Ecto neural progenitor cell (in vitro differentiated cells): Measurements from ENCODE around the gene VPS33A.
"Not testable (repeated sequence)": the region's sequence is repeated elsewhere in the genome, so short reads cannot be mapped to it uniquely, and the experiment has no call there.

Experiments used
- DNase-seq: peaks from one replicate; pipeline ENCODE4 v3.0.0-alpha.2; 2018; ENCODE audit warnings: low spot score

Gene VPS33A

GRCh38 chr12:122204167-122205052 is 61.9 kb downstream of the VPS33A start:
- peak; percentile 72 for DNase-seq

GRCh38 chr12:122203301-122204166 is 62.8 kb downstream of the VPS33A start, which contains the start of gene B3GNT4:
B3GNT4 (plus strand) TSS chr12:122203709; CDS start chr12:122204619, 910 bp downstream.
- DNase-seq, result peak; percentile 82

- DNase-seq, result not testable (repeated sequence)
Measured at GRCh38 chr12:122202811-122203210, 63.5 kb downstream of the VPS33A start.

- DNase-seq, result no peak
Measured at GRCh38 chr12:122202017-122202416, 64.3 kb downstream of the VPS33A start.

DNA sequence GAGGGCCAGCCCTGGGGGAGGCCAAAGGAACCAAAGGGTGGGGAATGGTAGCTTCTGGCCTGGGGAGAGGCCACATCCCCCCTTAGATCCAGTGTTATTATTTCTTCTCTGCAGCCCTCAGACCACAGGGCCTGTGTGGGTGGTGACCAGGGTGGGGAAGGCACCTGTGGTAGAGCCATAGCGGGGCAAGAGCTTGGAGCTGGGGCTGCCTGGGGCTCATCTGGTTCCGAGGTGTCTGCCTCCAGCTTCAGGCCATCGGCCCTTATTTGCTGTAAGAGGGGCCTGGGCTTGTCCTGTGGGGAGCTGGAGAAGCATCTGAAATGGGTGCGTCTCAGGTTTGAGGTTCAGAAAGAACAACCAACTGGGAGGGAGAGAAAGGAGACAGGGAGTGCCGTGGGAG is 64.9 kb downstream of the VPS33A start:
- peak; percentile 46 for DNase-seq

DNA sequence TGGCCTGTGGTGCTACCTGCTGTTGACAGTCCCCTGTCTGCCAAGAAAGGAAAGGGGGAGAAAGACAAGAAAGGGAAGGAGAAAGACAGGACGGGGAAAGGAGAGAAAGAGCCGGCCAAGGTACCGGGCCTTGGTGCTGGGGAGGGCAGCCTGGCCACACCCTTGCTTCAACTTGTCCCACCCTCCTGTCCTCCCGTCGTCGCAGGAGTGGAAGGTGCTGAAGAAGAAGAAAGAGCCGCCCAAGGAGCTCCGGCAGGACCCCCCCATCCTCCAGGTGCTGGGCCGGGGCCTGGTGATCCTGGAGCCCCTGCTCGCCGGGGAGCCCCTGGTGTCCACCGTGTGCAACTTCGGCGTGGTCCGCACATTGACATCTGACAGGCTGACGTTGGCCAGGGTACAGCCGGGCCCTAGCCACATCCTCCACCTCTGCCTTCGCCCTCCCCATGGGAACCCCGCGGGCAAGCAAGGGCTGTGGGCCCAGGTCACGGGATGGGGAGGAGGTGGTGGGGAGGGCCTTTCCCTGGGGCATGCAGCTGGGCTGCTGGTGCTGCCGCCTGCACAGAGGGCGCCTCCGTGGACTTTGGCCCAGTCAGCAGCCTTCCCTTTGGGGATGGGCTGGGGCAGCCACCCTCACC is 65.6 kb downstream of the VPS33A start:
- DNase-seq, result peak; percentile 61

- no peak for DNase-seq
Measured at GRCh38 chr12:122199484-122200355, 66.6 kb downstream of the VPS33A start.

- no peak for DNase-seq
Measured at GRCh38 chr12:122197612-122197966, 68.7 kb downstream of the VPS33A start.

DNA sequence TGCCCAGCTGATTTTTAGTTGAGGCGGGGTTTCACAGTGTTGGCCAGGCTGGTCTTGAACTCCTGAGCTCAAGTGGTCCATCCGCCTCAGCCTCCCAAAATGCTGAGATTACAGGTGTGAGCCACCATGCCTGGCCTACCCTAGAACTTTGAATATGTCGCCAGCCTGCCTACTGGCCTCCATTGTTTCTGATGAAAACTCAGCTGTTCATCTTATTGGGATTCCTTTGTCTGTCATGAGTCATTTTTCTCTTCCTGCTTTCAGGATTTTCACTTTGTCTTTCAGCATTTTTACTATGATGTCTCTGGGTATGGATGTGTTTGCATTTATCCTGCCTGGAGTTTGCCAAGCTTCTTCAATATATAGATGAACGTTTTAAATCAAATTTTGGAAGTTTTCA is 70.9 kb downstream of the VPS33A start:
- no peak for DNase-seq

GRCh38 chr12:122194804-122195203 is 71.5 kb downstream of the VPS33A start:
- no peak for DNase-seq

DNA sequence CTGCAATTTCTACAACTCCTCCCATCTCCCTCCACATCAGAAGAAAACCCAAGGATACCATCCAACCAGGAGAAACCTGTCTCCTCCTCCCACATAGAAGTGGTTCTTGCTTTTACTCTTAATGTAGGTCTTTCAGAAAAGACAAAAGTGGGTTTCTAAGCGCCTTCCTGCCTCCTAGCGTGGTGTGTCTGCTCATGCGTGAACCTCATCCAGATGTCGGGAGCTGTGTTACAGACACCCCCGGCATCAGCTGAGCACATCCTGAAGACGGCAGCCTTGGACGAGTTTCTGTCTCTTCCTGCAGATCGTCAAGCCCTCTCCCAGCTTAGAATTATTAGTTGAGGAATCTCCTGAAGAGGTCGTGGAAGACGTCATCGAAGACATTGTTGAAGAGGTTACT is 73.9 kb downstream of the VPS33A start:
- DNase-seq, result no peak

GRCh38 chr12:122190842-122191668 is 75.2 kb downstream of the VPS33A start:
- DNase-seq, result peak; percentile 85

GRCh38 chr12:122189626-122190475 is 76.4 kb downstream of the VPS33A start:
- DNase-seq, result no peak

GRCh38 chr12:122187466-122187865 is 78.8 kb downstream of the VPS33A start:
- no peak for DNase-seq

- DNase-seq, result no peak
Measured at GRCh38 chr12:122185494-122186082, 80.7 kb downstream of the VPS33A start.

DNA sequence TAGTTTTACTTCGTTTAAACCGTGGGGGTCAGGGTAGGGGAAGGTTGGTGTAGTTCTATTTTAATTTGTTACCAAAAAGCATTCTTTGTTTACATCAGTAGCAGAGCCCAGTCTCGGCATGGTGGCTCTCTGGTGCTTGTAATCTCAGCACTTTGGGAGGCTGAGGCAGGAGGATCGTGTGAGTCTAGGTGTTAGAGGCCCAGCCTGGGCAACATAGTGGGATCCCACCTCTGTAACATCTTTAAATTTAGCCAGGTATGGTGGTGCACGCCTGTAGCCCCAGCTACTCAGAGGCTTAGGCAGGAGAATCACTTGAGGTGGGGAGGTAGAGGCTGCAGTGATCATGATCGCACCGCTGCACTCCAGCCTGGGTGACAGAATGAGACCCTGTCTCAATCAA is 81.2 kb downstream of the VPS33A start:
- DNase-seq, result no peak

- no peak for DNase-seq
Measured at GRCh38 chr12:122184517-122184916, 81.8 kb downstream of the VPS33A start.

DNA sequence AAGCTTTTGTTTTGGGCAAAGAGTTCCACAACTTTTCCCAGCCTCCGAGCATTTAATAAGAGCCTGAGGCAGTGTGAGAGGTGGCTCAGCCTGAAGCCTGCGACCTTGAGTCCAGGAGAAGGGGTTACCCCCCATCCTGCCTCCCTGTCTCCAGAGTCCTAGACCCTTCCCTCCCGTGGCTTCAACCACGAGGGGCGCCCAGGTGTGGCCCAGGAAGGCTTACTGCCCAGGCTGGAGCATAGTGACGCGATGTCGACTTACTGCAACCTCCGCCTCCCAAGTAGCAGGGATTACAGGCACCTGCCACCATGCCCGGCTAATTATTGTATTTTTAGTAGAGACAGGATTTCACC is 82.7 kb downstream of the VPS33A start:
- DNase-seq, result no peak

DNA sequence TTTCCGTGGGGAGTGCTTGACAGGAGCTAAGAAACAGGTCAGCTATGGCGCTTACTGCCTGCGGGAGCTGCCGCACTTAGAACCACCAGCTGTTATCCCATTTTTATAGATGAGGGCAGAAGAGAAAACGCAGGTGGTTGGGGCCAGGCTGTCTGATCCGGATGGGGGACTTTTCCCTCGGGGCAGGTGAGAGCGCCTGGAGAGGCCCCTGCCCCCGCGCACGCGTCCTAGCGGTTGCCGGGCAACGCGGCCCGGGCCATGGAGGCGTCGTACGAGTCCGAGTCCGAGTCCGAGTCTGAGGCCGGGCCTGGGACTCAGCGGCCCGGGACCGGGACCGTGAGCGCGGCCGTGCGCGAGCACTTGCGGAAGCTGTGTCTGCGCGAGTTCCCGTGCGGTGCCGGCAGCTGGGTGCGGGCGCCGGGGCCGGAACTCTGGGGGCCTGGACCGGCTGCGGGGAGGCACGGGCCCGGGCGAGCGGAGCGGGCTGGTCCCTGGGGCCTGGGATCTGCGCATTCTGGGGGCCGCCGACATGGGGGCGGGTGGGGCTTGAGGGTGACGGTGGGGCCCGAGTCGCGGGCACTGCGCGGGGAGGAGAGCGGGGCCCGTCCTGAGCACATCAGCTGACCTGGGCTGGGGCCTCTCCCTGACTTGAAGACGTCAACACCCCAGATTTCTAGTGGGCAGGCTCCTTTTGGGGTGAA is 83.3 kb downstream of the VPS33A start, which contains the start of gene LRRC43:
Gene LRRC43, plus strand, starts transcription at position 237 of the 701 bp plus-strand sequence. Its CDS starts 22 bp downstream, at position 259.
- peak; percentile 84 for DNase-seq
